22Rv1 (cell line): ENCODE results near the gene PAPSS2.
"Not testable (repeated sequence)": the region's sequence is repeated elsewhere in the genome, so short reads cannot be mapped to it uniquely, and the experiment has no call there.

ENCODE experiments used
- H3K27ac ChIP-seq: fragments of 450-650 bp; 2 replicates; pipeline ENCODE4 v1.5.1; 2017
- CTCF ChIP-seq: fragments of 450-650 bp; IDR thresholded peaks from 2 replicates; pipeline ENCODE4 v1.5.1; 2017; ENCODE audit warnings: mild to moderate bottlenecking
- ZFX ChIP-seq: fragments of 450-650 bp; IDR thresholded peaks from 2 replicates; pipeline ENCODE4 v1.6.1; 2017; ENCODE audit warnings: antibody characterized with exemption, borderline replicate concordance

The PAPSS2 gene

GRCh38 chr10:87659571-87660483, at the start of gene PAPSS2:
TSS of gene PAPSS2 (plus strand) at chr10:87659878. CDS start at chr10:87659982, 104 bp downstream.
- TF ChIP-seq CTCF, result no peak
- no peak for TF ChIP-seq ZFX
- H3K27ac ChIP-seq, result no peak within 1 kb of the TSS

- H3K27ac ChIP-seq, result not testable (repeated sequence)
Observed at GRCh38 chr10:87611341-87611740, 48.3 kb upstream of the PAPSS2 start.

GRCh38 chr10:87612115-87612514, 47.6 kb upstream of the PAPSS2 start:
- no peak overlapping the region for H3K27ac ChIP-seq
- no peak for TF ChIP-seq CTCF
- no peak for TF ChIP-seq ZFX

- no peak overlapping the region for H3K27ac ChIP-seq
- TF ChIP-seq ZFX (no peak), CTCF (no peak)
Observed at GRCh38 chr10:87613751-87614150, 45.9 kb upstream of the PAPSS2 start.

GRCh38 chr10:87615856-87616255, 43.8 kb upstream of the PAPSS2 start:
- TF ChIP-seq ZFX (no peak), CTCF (no peak)
- H3K27ac ChIP-seq, result no peak overlapping the region

- TF ChIP-seq ZFX, result no peak
- H3K27ac ChIP-seq, result no peak overlapping the region
Observed at GRCh38 chr10:87617503-87617902, 42.2 kb upstream of the PAPSS2 start.

GRCh38 chr10:87618566-87619423, 40.9 kb upstream of the PAPSS2 start:
- no peak for TF ChIP-seq CTCF

GRCh38 chr10:87619705-87620104, 40.0 kb upstream of the PAPSS2 start:
- TF ChIP-seq CTCF, result no peak
- no peak for TF ChIP-seq ZFX
- no peak overlapping the region for H3K27ac ChIP-seq

More at GRCh38 chr10:87618566-87619423, 40.9 kb upstream of the PAPSS2 start:
- H3K27ac ChIP-seq, result no peak overlapping the region

- not testable (repeated sequence) for H3K27ac ChIP-seq
Observed at GRCh38 chr10:87621440-87621839, 38.2 kb upstream of the PAPSS2 start.
